Skeletal muscle satellite cell (primary cell): Measurements from ENCODE around the gene WDR18.

ENCODE experiments used
- H3K27me3 ChIP-seq: 2 replicates; pipeline ENCODE4 v1.7.0; 2013; ENCODE audit warnings: low read length; ENCODE audit not compliant: control insufficient read depth, insufficient read depth
- H3K36me3 ChIP-seq: 2 replicates; pipeline ENCODE4 v1.7.0; 2013; ENCODE audit warnings: mild to moderate bottlenecking, control low read depth, low read length; ENCODE audit not compliant: insufficient read depth
- H3K4me1 ChIP-seq: 2 replicates; pipeline ENCODE4 v1.7.0; 2013; ENCODE audit warnings: low read length; ENCODE audit not compliant: control insufficient read depth, insufficient read depth
- H3K4me2 ChIP-seq: 2 replicates; pipeline ENCODE4 v1.7.0; 2013; ENCODE audit warnings: mild to moderate bottlenecking, low read length
- H3K4me3 ChIP-seq: 2 replicates; pipeline ENCODE4 v1.7.0; 2013; ENCODE audit warnings: low read length
- H3K9ac ChIP-seq: 2 replicates; pipeline ENCODE4 v1.7.0; 2013; ENCODE audit warnings: mild to moderate bottlenecking, low read depth, low read length, moderate library complexity
- H3K9me3 ChIP-seq: replicated peaks from 2 replicates; pipeline ENCODE4 v1.7.0; 2013; ENCODE audit warnings: mild to moderate bottlenecking, control low read depth, low read length

Gene WDR18

GRCh38 chr19:943551-944170, 40.5 kb upstream of the WDR18 start:
- no peaks in the 10 kb centered on the region for H3K9me3 ChIP-seq
- no peak overlapping the region for H3K9ac ChIP-seq
- peaks cover 20% of the 10 kb centered on the region for H3K4me1 ChIP-seq
- no peak overlapping the region for H3K4me2 ChIP-seq
- H3K4me3 ChIP-seq: no peak overlapping the region
- H3K36me3 ChIP-seq: peaks cover 12% of the 10 kb centered on the region
- no peaks in the 10 kb centered on the region for H3K27me3 ChIP-seq

DNA sequence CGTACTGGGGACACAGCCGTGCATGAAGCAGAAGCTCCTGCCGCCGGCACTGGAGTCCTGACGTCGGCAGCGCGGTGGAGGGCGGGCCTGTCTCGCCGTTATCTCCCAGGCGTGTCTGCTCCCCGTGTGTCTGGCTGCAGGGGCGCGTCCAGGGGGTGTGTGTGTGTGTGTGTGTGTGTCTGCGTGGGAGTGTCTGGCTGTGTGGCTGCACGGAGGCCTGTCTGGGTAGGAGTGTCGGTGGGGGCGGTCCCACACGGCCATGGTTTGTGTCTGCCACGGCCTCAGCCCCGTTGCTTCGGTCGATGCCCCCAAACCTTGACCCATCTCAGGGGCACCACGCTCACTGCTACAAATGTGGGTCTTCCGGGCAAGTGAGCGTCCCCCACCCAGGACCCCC, 40.0 kb upstream of the WDR18 start:
- peaks cover 12% of the 10 kb centered on the region for H3K36me3 ChIP-seq
- H3K9ac ChIP-seq: no peak overlapping the region
- no peaks in the 10 kb centered on the region for H3K27me3 ChIP-seq
- no peaks in the 10 kb centered on the region for H3K9me3 ChIP-seq
- H3K4me1 ChIP-seq: peaks cover 20% of the 10 kb centered on the region
- no peak overlapping the region for H3K4me3 ChIP-seq
- no peak overlapping the region for H3K4me2 ChIP-seq

- Histone ChIP-seq H3K27me3 (no peaks in the 10 kb centered on the region), H3K9ac (no peak overlapping the region), H3K4me3 (no peak overlapping the region), H3K9me3 (no peaks in the 10 kb centered on the region), H3K36me3 (peaks cover 12% of the 10 kb centered on the region), H3K4me2 (no peak overlapping the region), H3K4me1 (peaks cover 20% of the 10 kb centered on the region)
These were observed 39.4 kb upstream of the WDR18 start for GRCh38 chr19:944663-945241.

GRCh38 chr19:945401-946252, 38.5 kb upstream of the WDR18 start:
- Histone ChIP-seq H3K4me3 (no peak overlapping the region), H3K4me2 (no peak overlapping the region), H3K36me3 (peaks cover 12% of the 10 kb centered on the region), H3K4me1 (peaks cover 16% of the 10 kb centered on the region), H3K9ac (no peak overlapping the region), H3K27me3 (no peaks in the 10 kb centered on the region), H3K9me3 (no peaks in the 10 kb centered on the region)

- H3K4me3 ChIP-seq: no peak overlapping the region
- H3K4me1 ChIP-seq: peaks cover 9% of the 10 kb centered on the region
- H3K36me3 ChIP-seq: peaks cover 12% of the 10 kb centered on the region
- H3K9ac ChIP-seq: no peak overlapping the region
- H3K4me2 ChIP-seq: no peak overlapping the region
- no peaks in the 10 kb centered on the region for H3K27me3 ChIP-seq
- no peaks in the 10 kb centered on the region for H3K9me3 ChIP-seq
These were observed 36.9 kb upstream of the WDR18 start for GRCh38 chr19:947090-947706.

- Histone ChIP-seq H3K36me3 (peaks cover 9% of the 10 kb centered on the region), H3K9ac (no peak overlapping the region), H3K4me2 (no peak overlapping the region), H3K4me3 (no peak overlapping the region), H3K9me3 (no peaks in the 10 kb centered on the region), H3K27me3 (no peaks in the 10 kb centered on the region), H3K4me1 (peaks cover 11% of the 10 kb centered on the region)
These were observed 36.2 kb upstream of the WDR18 start for GRCh38 chr19:947707-948539.

- no peak overlapping the region for H3K4me3 ChIP-seq
- H3K36me3 ChIP-seq: peaks cover 3% of the 10 kb centered on the region
- H3K27me3 ChIP-seq: no peaks in the 10 kb centered on the region
- no peak overlapping the region for H3K4me2 ChIP-seq
- H3K9ac ChIP-seq: no peak overlapping the region
- H3K9me3 ChIP-seq: no peaks in the 10 kb centered on the region
- H3K4me1 ChIP-seq: peaks cover 13% of the 10 kb centered on the region
These were observed 35.2 kb upstream of the WDR18 start for GRCh38 chr19:948842-949496.

- Histone ChIP-seq H3K9ac (no peak overlapping the region), H3K36me3 (peaks cover 3% of the 10 kb centered on the region), H3K27me3 (no peaks in the 10 kb centered on the region), H3K4me1 (peaks cover 13% of the 10 kb centered on the region), H3K4me3 (no peak overlapping the region), H3K4me2 (no peak overlapping the region), H3K9me3 (no peaks in the 10 kb centered on the region)
These were observed 33.6 kb upstream of the WDR18 start for GRCh38 chr19:950352-951066.

DNA sequence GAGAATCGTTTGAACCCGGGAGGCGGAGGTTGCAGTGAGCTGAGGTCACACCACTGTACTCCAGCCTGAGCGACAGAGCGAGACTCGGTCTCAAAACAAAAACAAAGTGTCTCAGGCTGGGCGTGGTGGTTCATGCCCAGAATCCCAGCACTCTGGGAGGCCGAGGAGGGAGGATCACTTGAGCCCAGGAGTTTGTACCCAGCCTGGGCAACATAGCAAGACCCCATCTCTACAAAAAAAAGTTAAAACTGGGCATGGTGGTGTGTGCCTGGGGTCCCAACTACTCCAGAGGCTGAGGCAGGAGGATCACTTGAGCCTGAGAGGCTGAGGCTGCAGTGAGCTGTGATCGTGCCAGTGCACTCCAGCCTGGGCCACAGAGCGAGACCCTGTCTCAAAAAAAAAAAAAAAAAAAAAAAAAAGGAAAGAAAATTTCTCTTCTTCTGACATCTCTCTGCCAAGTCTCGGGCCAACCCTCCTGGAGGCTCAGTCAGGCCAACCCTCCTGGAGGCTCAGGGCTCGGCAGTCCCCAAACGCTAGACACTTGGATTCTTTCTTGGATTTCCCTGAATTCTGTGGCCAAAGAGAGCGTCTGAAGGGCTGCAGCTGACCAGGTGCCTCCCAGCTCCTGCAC, 32.0 kb upstream of the WDR18 start:
- Histone ChIP-seq H3K4me2 (no peak overlapping the region), H3K9ac (no peak overlapping the region), H3K36me3 (peaks cover 3% of the 10 kb centered on the region), H3K9me3 (no peaks in the 10 kb centered on the region), H3K4me3 (no peak overlapping the region), H3K27me3 (no peaks in the 10 kb centered on the region), H3K4me1 (peaks cover 21% of the 10 kb centered on the region)
